Natural killer cell (primary cell): Measurements from ENCODE around the gene RGPD6. TPM values are rescaled to one million over a fixed set of nuclear protein-coding genes. Genes with fewer than 3 reads are reported as not detected.
"Not testable (repeated sequence)": the region's sequence is repeated elsewhere in the genome, so short reads cannot be mapped to it uniquely, and the experiment has no call there.

ENCODE experiments used
- ATAC-seq, 3 donors: fragments of 150-1000 bp in 2 of 3; fragments of 200-7000 bp in 1 of 3; cut with Tn5 transposase; 1 replicate in 1 of 3; 2 replicates in 2 of 3; pipeline ENCODE4 v1.10.0; 2021; ENCODE audit warnings: mild to moderate bottlenecking in 2 of 3, moderate library complexity in 2 of 3
- DNase-seq, 2 donors: peaks; one replicate each; pipeline versions ENCODE4 v3.0.0 to v3.0.0-alpha.2; 2013 to 2021; ENCODE audit warnings: mixed read lengths in 1 of 2
- H3K27ac ChIP-seq: one replicate; pipeline ENCODE4 v1.5.1; 2013; ENCODE audit warnings: mild to moderate bottlenecking, low read length
- H3K27me3 ChIP-seq: one replicate; pipeline ENCODE4 v1.6.1; 2013; ENCODE audit warnings: low read length; ENCODE audit not compliant: control insufficient read depth, insufficient read depth
- H3K36me3 ChIP-seq: one replicate; pipeline ENCODE4 v1.6.1; 2013; ENCODE audit warnings: low read length; ENCODE audit not compliant: control insufficient read depth, insufficient read depth
- H3K4me1 ChIP-seq: one replicate; pipeline ENCODE4 v1.6.1; 2013; ENCODE audit warnings: low read length; ENCODE audit not compliant: control insufficient read depth, insufficient read depth
- H3K4me3 ChIP-seq: one replicate; pipeline ENCODE4 v1.5.1; 2013; ENCODE audit warnings: low read length
- H3K9me3 ChIP-seq: one replicate; pipeline ENCODE4 v1.6.1; 2013; ENCODE audit warnings: low read length; ENCODE audit not compliant: control insufficient read depth, insufficient read depth
- H3K27ac Mint-ChIP-seq, 2 donors: one replicate each; pipeline ENCODE4 v1.8.0; 2022; ENCODE audit warnings: mild to moderate bottlenecking in 2 of 2, mixed read lengths in 2 of 2, moderate library complexity in 1 of 2
- H3K27me3 Mint-ChIP-seq, 2 donors: one replicate each; pipeline ENCODE4 v1.8.0; 2022; ENCODE audit warnings: low read depth in 2 of 2, mixed read lengths in 2 of 2
- H3K36me3 Mint-ChIP-seq: one replicate; pipeline ENCODE4 v1.8.0; 2022; ENCODE audit warnings: mixed read lengths
- H3K4me1 Mint-ChIP-seq, 2 donors: one replicate each; pipeline ENCODE4 v1.8.0; 2022; ENCODE audit warnings: mixed read lengths in 2 of 2
- H3K4me3 Mint-ChIP-seq: one replicate; pipeline ENCODE4 v1.8.0; 2022; ENCODE audit warnings: mild to moderate bottlenecking, moderate library complexity, mixed read lengths
- H3K9me3 Mint-ChIP-seq, 2 donors: one replicate each; pipeline ENCODE4 v1.8.0; 2022; ENCODE audit warnings: mixed read lengths in 2 of 2
- WGBS: methylation state at CpG from one replicate; pipeline ENCODE4 v1.1.7; 2013; ENCODE audit warnings: missing lambda C conversion rate; ENCODE audit not compliant: insufficient coverage; 5-methylcytosine and 5-hydroxymethylcytosine counted together
- intact Hi-C: fragments of 100-400 bp; cut with micrococcal nuclease; formaldehyde crosslinking; loops from one replicate; pipeline ENCODE4 v1.14.2; 2022
- total RNA-seq, 4 donors: library from RNA; stranded (reverse); fragments of 120-200 nt in 1 of 4; gene quantifications; one replicate each; pipeline versions ENCODE4 v1.2.3 to v1.2.4, GENCODE V29; 2013 to 2022

RGPD6 gene
- total RNA-seq, 3 donors from 2014 or later (not counting 1 experiment from before 2014, with no cell fraction given): 59.9 to 98.8 (median 90.9) TPM

GRCh38 chr2:110499755-110500377, 77.2 kb downstream of the RGPD6 start:
- H3K9me3 Mint-ChIP-seq, intact Hi-C loops, H3K4me3 ChIP-seq: not testable (repeated sequence)

DNA sequence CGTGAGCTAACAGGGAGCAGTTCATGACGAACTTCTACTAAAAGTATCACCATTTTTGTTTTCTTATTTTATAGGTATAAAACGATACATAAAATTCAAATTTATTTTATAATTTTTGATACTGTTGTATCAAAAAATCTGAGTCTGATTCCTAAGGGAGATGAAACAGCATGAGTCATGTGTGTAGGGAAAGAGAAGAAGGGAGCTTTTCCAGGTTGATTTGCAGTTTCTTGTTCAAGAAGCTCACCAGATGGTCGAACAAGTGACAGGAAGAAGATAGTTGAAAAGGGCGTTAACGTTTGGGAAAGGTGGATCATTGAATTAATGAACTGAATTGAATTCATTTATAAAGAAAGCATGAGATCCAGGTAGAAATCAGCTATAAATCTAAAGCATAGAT, 81.0 kb downstream of the RGPD6 start:
- H3K27me3 Mint-ChIP-seq, H3K4me1 ChIP-seq, ATAC-seq, H3K4me3 ChIP-seq, H3K9me3 Mint-ChIP-seq, H3K4me1 Mint-ChIP-seq, intact Hi-C loops, H3K27ac Mint-ChIP-seq, H3K4me3 Mint-ChIP-seq, H3K36me3 ChIP-seq, H3K36me3 Mint-ChIP-seq, DNase-seq, H3K27me3 ChIP-seq, H3K9me3 ChIP-seq, H3K27ac ChIP-seq: not testable (repeated sequence)
- no CpG with 5 or more reads among the region's 6 CpGs for WGBS

More at GRCh38 chr2:110499755-110500377, 77.2 kb downstream of the RGPD6 start:
- not testable (repeated sequence) for H3K36me3 Mint-ChIP-seq, H3K27me3 Mint-ChIP-seq, DNase-seq, H3K4me3 Mint-ChIP-seq, H3K9me3 ChIP-seq, H3K4me1 Mint-ChIP-seq, H3K27ac Mint-ChIP-seq, H3K36me3 ChIP-seq, H3K27ac ChIP-seq, H3K4me1 ChIP-seq, H3K27me3 ChIP-seq
- ATAC-seq: peak; percentile 71 to 74 (median 73)
- no CpG with 5 or more reads among the region's 8 CpGs for WGBS

GRCh38 chr2:110494488-110494887, 82.5 kb downstream of the RGPD6 start:
- H3K4me3 Mint-ChIP-seq, intact Hi-C loops, H3K27ac ChIP-seq, H3K4me3 ChIP-seq, ATAC-seq, DNase-seq, H3K27ac Mint-ChIP-seq, H3K27me3 Mint-ChIP-seq, H3K9me3 ChIP-seq, H3K4me1 ChIP-seq, H3K27me3 ChIP-seq, H3K36me3 Mint-ChIP-seq, H3K4me1 Mint-ChIP-seq, H3K36me3 ChIP-seq, H3K9me3 Mint-ChIP-seq: not testable (repeated sequence)
- no CpG with 5 or more reads among the region's 3 CpGs for WGBS

DNA sequence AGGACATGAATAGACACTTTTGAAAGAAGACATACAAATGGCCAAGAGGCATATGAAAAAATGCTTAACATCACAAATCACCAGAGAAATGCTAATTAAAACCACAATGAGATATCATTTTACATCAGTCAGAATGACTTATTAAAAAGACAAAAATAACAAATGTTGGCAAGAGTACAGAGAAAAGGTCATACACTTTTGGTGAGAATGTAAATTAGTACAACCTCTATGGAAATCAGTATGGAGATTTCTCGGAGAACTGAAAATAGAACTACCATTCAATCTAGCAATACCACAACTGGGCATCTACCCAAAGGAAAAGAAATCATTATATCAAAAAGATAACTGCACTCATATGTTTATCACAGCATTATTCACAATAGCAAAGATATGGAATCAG, 88.0 kb downstream of the RGPD6 start:
- DNase-seq, H3K4me3 Mint-ChIP-seq: not testable (repeated sequence)

DNA sequence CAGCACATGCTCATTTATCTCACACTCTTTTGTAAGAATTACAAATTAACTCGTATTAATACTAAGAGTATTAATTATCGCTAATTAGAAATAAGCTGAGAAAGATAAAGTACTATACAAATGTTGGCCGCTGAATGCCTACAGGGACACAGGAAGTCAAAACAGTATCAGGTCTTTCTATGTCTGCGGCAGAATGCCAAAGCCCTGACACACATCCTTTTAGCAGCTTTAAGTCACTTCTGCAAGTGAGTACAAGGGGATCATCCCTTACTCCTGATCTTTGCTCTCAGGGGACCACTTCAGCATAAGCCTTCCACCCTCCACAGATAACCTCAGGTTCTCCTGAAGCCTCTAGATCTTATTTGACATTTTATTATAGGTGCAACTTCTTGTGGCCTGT, 94.3 kb downstream of the RGPD6 start:
- H3K36me3 ChIP-seq, H3K9me3 Mint-ChIP-seq, H3K27ac ChIP-seq, H3K9me3 ChIP-seq, intact Hi-C loops, H3K4me3 Mint-ChIP-seq, DNase-seq, H3K4me1 Mint-ChIP-seq, H3K4me3 ChIP-seq, H3K36me3 Mint-ChIP-seq, H3K4me1 ChIP-seq, H3K27me3 ChIP-seq, H3K27ac Mint-ChIP-seq, H3K27me3 Mint-ChIP-seq, ATAC-seq: not testable (repeated sequence)
- WGBS: no CpG with 5 or more reads among the region's 4 CpGs

More for the DNA sequence above, 88.0 kb downstream of the RGPD6 start:
- intact Hi-C loops, H3K27ac Mint-ChIP-seq, H3K27me3 ChIP-seq, H3K27ac ChIP-seq, H3K27me3 Mint-ChIP-seq, H3K36me3 ChIP-seq, H3K4me1 Mint-ChIP-seq, ATAC-seq, H3K4me3 ChIP-seq, H3K9me3 Mint-ChIP-seq, H3K36me3 Mint-ChIP-seq, H3K4me1 ChIP-seq, H3K9me3 ChIP-seq: not testable (repeated sequence)
- WGBS: no CpG with 5 or more reads among the region's 1 CpG

DNA sequence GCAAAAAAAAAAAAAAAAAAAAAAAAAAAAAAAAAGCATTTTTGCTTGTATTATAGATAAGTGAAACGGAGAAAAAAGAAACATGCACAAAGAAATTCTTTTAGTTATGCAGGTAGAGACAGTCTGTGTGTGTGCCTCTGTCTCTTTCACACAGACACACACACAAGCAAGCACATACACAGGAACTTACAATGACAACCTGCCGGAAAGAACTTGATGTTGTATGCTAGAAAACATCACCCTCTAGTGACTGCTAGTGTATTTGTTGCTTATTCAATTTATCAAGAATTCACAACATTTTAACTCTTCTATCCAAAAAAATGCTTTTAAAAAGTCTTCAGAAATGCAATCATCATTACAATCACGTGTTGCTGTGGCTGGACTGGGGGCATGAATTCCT, 95.8 kb downstream of the RGPD6 start:
- H3K27me3 ChIP-seq, H3K9me3 Mint-ChIP-seq, H3K27me3 Mint-ChIP-seq, intact Hi-C loops, DNase-seq, H3K27ac ChIP-seq, H3K4me1 Mint-ChIP-seq, H3K36me3 Mint-ChIP-seq, H3K4me3 ChIP-seq, H3K4me3 Mint-ChIP-seq, H3K27ac Mint-ChIP-seq, H3K36me3 ChIP-seq, H3K4me1 ChIP-seq, H3K9me3 ChIP-seq: not testable (repeated sequence)
- WGBS: no CpG with 5 or more reads among the region's 3 CpGs
- peak in 1 of 3 donors; percentile 30 for ATAC-seq

DNA sequence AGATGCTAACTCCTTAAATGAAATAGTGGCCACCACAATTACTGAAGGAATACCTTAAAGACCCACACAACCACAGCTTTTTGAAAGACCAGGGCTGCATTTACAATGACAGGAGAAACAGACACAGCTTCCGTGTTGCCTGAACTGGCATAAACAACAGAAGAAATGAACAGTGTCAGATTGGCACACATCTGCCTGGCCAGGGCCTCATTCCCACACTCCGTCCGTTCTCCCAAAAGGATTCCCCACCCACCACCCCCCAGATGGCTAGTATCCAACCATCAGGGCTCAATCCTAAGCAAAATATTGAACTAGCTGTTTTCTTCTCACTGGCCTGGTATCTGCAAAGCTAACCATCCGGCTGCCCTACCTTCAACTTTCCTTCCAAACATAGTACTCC, 96.9 kb downstream of the RGPD6 start:
- H3K27ac Mint-ChIP-seq, H3K4me1 Mint-ChIP-seq, H3K36me3 ChIP-seq, H3K4me3 Mint-ChIP-seq, H3K4me1 ChIP-seq, H3K9me3 ChIP-seq, H3K27me3 ChIP-seq, H3K36me3 Mint-ChIP-seq, H3K27ac ChIP-seq, H3K9me3 Mint-ChIP-seq, ATAC-seq, H3K4me3 ChIP-seq, H3K27me3 Mint-ChIP-seq, DNase-seq, intact Hi-C loops: not testable (repeated sequence)
- no CpG with 5 or more reads among the region's 4 CpGs for WGBS

DNA sequence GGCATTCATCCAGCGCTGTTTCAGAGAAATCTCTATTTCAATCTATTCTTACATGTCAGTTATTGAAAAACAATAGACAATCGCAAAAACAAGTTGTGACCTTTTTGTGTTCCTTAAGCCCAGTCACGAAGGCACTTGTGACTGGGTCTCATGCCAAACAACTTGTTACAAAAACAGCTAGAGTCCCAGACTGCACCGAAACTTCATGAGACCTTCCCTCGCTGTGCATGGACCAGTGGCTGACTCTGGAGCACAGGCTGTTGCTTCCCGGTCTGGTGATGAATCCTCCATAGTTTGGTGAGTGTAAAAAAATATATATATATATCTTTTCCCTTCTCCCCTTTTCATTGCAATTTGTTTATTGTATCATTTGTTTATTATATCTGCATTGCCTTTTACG, 99.7 kb downstream of the RGPD6 start:
- ATAC-seq, H3K4me1 ChIP-seq, H3K9me3 Mint-ChIP-seq, H3K4me3 Mint-ChIP-seq, H3K27me3 ChIP-seq, H3K27me3 Mint-ChIP-seq, H3K36me3 ChIP-seq, H3K27ac ChIP-seq, H3K27ac Mint-ChIP-seq, H3K4me1 Mint-ChIP-seq, intact Hi-C loops, H3K36me3 Mint-ChIP-seq, H3K9me3 ChIP-seq, DNase-seq, H3K4me3 ChIP-seq: not testable (repeated sequence)
- no CpG with 5 or more reads among the region's 7 CpGs for WGBS
